ENCODE data around the gene SLC6A6.

SLC6A6 gene

GRCh38 chr3:14506626-14507304 lies 104.4 kb downstream of the SLC6A6 start:
- H4K91ac ChIP-seq (ENCODE audit: low read length) = no peak overlapping the region
- no peak overlapping the region for H3K4ac ChIP-seq (ENCODE audit: low read depth in 1 of 2, low read length in 2 of 2)
- 94% methylated on average over 15 of the region's 15 CpGs for WGBS

GRCh38 chr3:14507305-14507741 lies 104.9 kb downstream of the SLC6A6 start:
- Histone ChIP-seq H3K79me1 (replicated peaks; ENCODE audit: low read length, poor library complexity, severe bottlenecking) (no peaks in the 10 kb centered on the region), H3K27me3 (ENCODE audit: control insufficient read depth in 1 of 2, insufficient read depth in 1 of 2, low read length in 2 of 2) (peaks cover 11 to 34% of the 10 kb centered on the region in 2 experiments), H2BK15ac (ENCODE audit: low read depth, poor library complexity, severe bottlenecking) (no peak overlapping the region), H3K27ac (ENCODE audit: low read length, poor library complexity, severe bottlenecking) (no peak overlapping the region), H4K8ac (ENCODE audit: low read length) (no peak overlapping the region), H3K36me3 (ENCODE audit: control insufficient read depth in 1 of 2, insufficient read depth in 2 of 2, low read depth in 1 of 2, low read length in 2 of 2) (no peaks in the 10 kb centered on the region), H4K91ac (ENCODE audit: low read length) (no peak overlapping the region), H3K18ac (ENCODE audit: low read depth in 1 of 2, low read length in 2 of 2) (no peak overlapping the region), H3K4me2 (ENCODE audit: low read length, poor library complexity, severe bottlenecking) (no peak overlapping the region), H3K4me3 (ENCODE audit: insufficient read depth in 1 of 2, low read depth in 1 of 2, low read length in 2 of 2) (no peak overlapping the region), H2AFZ (ENCODE audit: low read depth, low read length) (no peak overlapping the region), H3K4me1 (ENCODE audit: control insufficient read depth, insufficient read depth, low read depth, low read length) (peaks cover 5% of the 10 kb centered on the region), H3K14ac (ENCODE audit: low read length in 2 of 2) (no peak overlapping the region), H3K9me3 (ENCODE audit: control insufficient read depth, low read length) (peaks cover 9% of the 10 kb centered on the region), H2BK120ac (ENCODE audit: low read depth, low read length) (no peak overlapping the region), H3K9ac (ENCODE audit: low read length) (no peak overlapping the region), H2AK5ac (ENCODE audit: low read length, severe bottlenecking) (no peak overlapping the region), H3K23ac (ENCODE audit: low read length in 2 of 2) (no peak overlapping the region), H2BK12ac (ENCODE audit: low read length in 2 of 2) (no peak overlapping the region), H2BK5ac (ENCODE audit: low read depth, low read length, poor library complexity, severe bottlenecking) (no peak overlapping the region), H3K4ac (ENCODE audit: low read depth in 1 of 2, low read length in 2 of 2) (no peak overlapping the region)
- 79% methylated on average over 13 of the region's 13 CpGs for WGBS
- no peak for DNase-seq

More at GRCh38 chr3:14506626-14507304, 104.4 kb downstream of the SLC6A6 start:
- H3K27me3 ChIP-seq (ENCODE audit: control insufficient read depth in 1 of 2, insufficient read depth in 1 of 2, low read length in 2 of 2) = peaks cover 11 to 34% of the 10 kb centered on the region in 2 experiments
- no peak overlapping the region for H3K4me3 ChIP-seq (ENCODE audit: insufficient read depth in 1 of 2, low read depth in 1 of 2, low read length in 2 of 2)
- H3K4me1 ChIP-seq (ENCODE audit: control insufficient read depth, insufficient read depth, low read depth, low read length) = peaks cover 5% of the 10 kb centered on the region
- H3K27ac ChIP-seq (ENCODE audit: low read length, poor library complexity, severe bottlenecking) = no peak overlapping the region
- H3K9me3 ChIP-seq (ENCODE audit: control insufficient read depth, low read length) = peaks cover 13% of the 10 kb centered on the region
- H2BK15ac ChIP-seq (ENCODE audit: low read depth, poor library complexity, severe bottlenecking) = no peak overlapping the region
- no peak overlapping the region for H2AFZ ChIP-seq (ENCODE audit: low read depth, low read length)
- no peak overlapping the region for H3K4me2 ChIP-seq (ENCODE audit: low read length, poor library complexity, severe bottlenecking)
- no peak for DNase-seq
- no peak overlapping the region for H2BK5ac ChIP-seq (ENCODE audit: low read depth, low read length, poor library complexity, severe bottlenecking)
- H2BK12ac ChIP-seq (ENCODE audit: low read length in 2 of 2) = no peak overlapping the region
- no peak overlapping the region for H3K9ac ChIP-seq (ENCODE audit: low read length)
- H2AK5ac ChIP-seq (ENCODE audit: low read length, severe bottlenecking) = no peak overlapping the region
- H3K36me3 ChIP-seq (ENCODE audit: control insufficient read depth in 1 of 2, insufficient read depth in 2 of 2, low read depth in 1 of 2, low read length in 2 of 2) = no peaks in the 10 kb centered on the region
- no peak overlapping the region for H2BK120ac ChIP-seq (ENCODE audit: low read depth, low read length)
- H3K14ac ChIP-seq (ENCODE audit: low read length in 2 of 2) = no peak overlapping the region
- no peak overlapping the region for H3K18ac ChIP-seq (ENCODE audit: low read depth in 1 of 2, low read length in 2 of 2)
- no peak overlapping the region for H3K23ac ChIP-seq (ENCODE audit: low read length in 2 of 2)
- no peaks in the 10 kb centered on the region for H3K79me1 ChIP-seq (replicated peaks; ENCODE audit: low read length, poor library complexity, severe bottlenecking)
- no peak overlapping the region for H4K8ac ChIP-seq (ENCODE audit: low read length)

- Histone ChIP-seq H3K18ac (ENCODE audit: low read depth in 1 of 2, low read length in 2 of 2) (no peak overlapping the region), H4K91ac (ENCODE audit: low read length) (no peak overlapping the region), H3K9me3 (ENCODE audit: control insufficient read depth, low read length) (peaks cover 5% of the 10 kb centered on the region), H3K23ac (ENCODE audit: low read length in 2 of 2) (no peak overlapping the region), H2BK15ac (ENCODE audit: low read depth, poor library complexity, severe bottlenecking) (no peak overlapping the region), H3K9ac (ENCODE audit: low read length) (no peak overlapping the region), H3K36me3 (ENCODE audit: control insufficient read depth in 1 of 2, insufficient read depth in 2 of 2, low read depth in 1 of 2, low read length in 2 of 2) (no peaks in the 10 kb centered on the region), H3K4me1 (ENCODE audit: control insufficient read depth, insufficient read depth, low read depth, low read length) (peaks cover 5% of the 10 kb centered on the region), H2BK12ac (ENCODE audit: low read length in 2 of 2) (no peak overlapping the region), H3K27me3 (ENCODE audit: control insufficient read depth in 1 of 2, insufficient read depth in 1 of 2, low read length in 2 of 2) (peaks cover 11 to 34% of the 10 kb centered on the region in 2 experiments), H2AK5ac (ENCODE audit: low read length, severe bottlenecking) (no peak overlapping the region), H3K4me3 (ENCODE audit: insufficient read depth in 1 of 2, low read depth in 1 of 2, low read length in 2 of 2) (no peak overlapping the region), H4K8ac (ENCODE audit: low read length) (no peak overlapping the region), H3K27ac (ENCODE audit: low read length, poor library complexity, severe bottlenecking) (no peak overlapping the region), H3K14ac (ENCODE audit: low read length in 2 of 2) (no peak overlapping the region), H2BK5ac (ENCODE audit: low read depth, low read length, poor library complexity, severe bottlenecking) (no peak overlapping the region), H3K4ac (ENCODE audit: low read depth in 1 of 2, low read length in 2 of 2) (no peak overlapping the region), H3K79me1 (replicated peaks; ENCODE audit: low read length, poor library complexity, severe bottlenecking) (no peaks in the 10 kb centered on the region), H2BK120ac (ENCODE audit: low read depth, low read length) (no peak overlapping the region), H2AFZ (ENCODE audit: low read depth, low read length) (no peak overlapping the region), H3K4me2 (ENCODE audit: low read length, poor library complexity, severe bottlenecking) (no peak overlapping the region)
- DNase-seq = no peak
- 75% methylated on average over 6 of the region's 6 CpGs for WGBS
Measured at GRCh38 chr3:14507757-14508504, 105.5 kb downstream of the SLC6A6 start.

GRCh38 chr3:14508505-14508819 lies 106.1 kb downstream of the SLC6A6 start:
- no peaks in the 10 kb centered on the region for H3K9me3 ChIP-seq (ENCODE audit: control insufficient read depth, low read length)
- 62% methylated on average over 2 of the region's 3 CpGs for WGBS
- H3K4me3 ChIP-seq (ENCODE audit: insufficient read depth in 1 of 2, low read depth in 1 of 2, low read length in 2 of 2) = no peak overlapping the region
- no peak overlapping the region for H3K18ac ChIP-seq (ENCODE audit: low read depth in 1 of 2, low read length in 2 of 2)
- no peaks in the 10 kb centered on the region for H3K36me3 ChIP-seq (ENCODE audit: control insufficient read depth in 1 of 2, insufficient read depth in 2 of 2, low read depth in 1 of 2, low read length in 2 of 2)
- H3K27ac ChIP-seq (ENCODE audit: low read length, poor library complexity, severe bottlenecking) = no peak overlapping the region
- H2BK120ac ChIP-seq (ENCODE audit: low read depth, low read length) = no peak overlapping the region
- H2AFZ ChIP-seq (ENCODE audit: low read depth, low read length) = no peak overlapping the region
- no peak overlapping the region for H3K4me2 ChIP-seq (ENCODE audit: low read length, poor library complexity, severe bottlenecking)
- no peak overlapping the region for H4K8ac ChIP-seq (ENCODE audit: low read length)
- no peak for DNase-seq
- H3K4me1 ChIP-seq (ENCODE audit: control insufficient read depth, insufficient read depth, low read depth, low read length) = peaks cover 5% of the 10 kb centered on the region
- H3K27me3 ChIP-seq (ENCODE audit: control insufficient read depth in 1 of 2, insufficient read depth in 1 of 2, low read length in 2 of 2) = peaks cover 11 to 39% of the 10 kb centered on the region in 2 experiments
- H3K23ac ChIP-seq (ENCODE audit: low read length in 2 of 2) = no peak overlapping the region
- H4K91ac ChIP-seq (ENCODE audit: low read length) = no peak overlapping the region
- no peak overlapping the region for H3K14ac ChIP-seq (ENCODE audit: low read length in 2 of 2)
- no peak overlapping the region for H2BK12ac ChIP-seq (ENCODE audit: low read length in 2 of 2)
- H2BK5ac ChIP-seq (ENCODE audit: low read depth, low read length, poor library complexity, severe bottlenecking) = no peak overlapping the region
- H2AK5ac ChIP-seq (ENCODE audit: low read length, severe bottlenecking) = no peak overlapping the region
- no peaks in the 10 kb centered on the region for H3K79me1 ChIP-seq (replicated peaks; ENCODE audit: low read length, poor library complexity, severe bottlenecking)
- H3K9ac ChIP-seq (ENCODE audit: low read length) = no peak overlapping the region
- H2BK15ac ChIP-seq (ENCODE audit: low read depth, poor library complexity, severe bottlenecking) = no peak overlapping the region
- no peak overlapping the region for H3K4ac ChIP-seq (ENCODE audit: low read depth in 1 of 2, low read length in 2 of 2)
